Measurements from ENCODE around the gene IFNAR2. TPM values are rescaled to one million over a fixed set of nuclear protein-coding genes. Genes with fewer than 3 reads are reported as not detected.
A peak's percentile ranks its signal among the peaks of the same experiment; 100 is the strongest.

IFNAR2 gene
- total RNA-seq, 1 donor from 2014 or later, result 18.6 TPM

DNA sequence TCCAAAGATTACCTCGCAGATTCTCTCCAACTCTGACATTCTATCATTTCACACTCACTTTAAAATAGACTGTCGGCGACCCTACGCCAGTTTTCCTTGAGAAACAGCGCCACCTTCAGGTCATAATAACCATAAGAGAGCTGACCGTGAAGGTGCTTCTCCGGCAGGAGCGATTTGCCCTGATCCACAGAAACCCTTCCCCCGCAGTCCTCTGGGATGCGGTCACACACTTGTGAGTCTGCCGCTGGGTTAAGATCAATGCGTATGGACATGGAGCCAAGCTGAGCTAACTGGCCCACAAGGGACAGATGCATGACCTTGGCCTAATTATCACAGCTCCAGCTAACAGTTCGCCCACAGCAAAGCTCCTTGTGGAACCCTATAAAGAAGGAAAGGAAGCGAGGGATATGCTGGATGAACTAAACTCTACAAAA, 32.8 kb upstream of the IFNAR2 start:
- Mint-ChIP-seq H3K36me3 (ENCODE audit: low read depth) (no peaks in the 10 kb centered on the region), H3K27me3 (ENCODE audit: low read depth) (peaks cover 12% of the 10 kb centered on the region), H3K9me3 (ENCODE audit: low read depth) (no peaks in the 10 kb centered on the region), H3K27ac (ENCODE audit: unreplicated experiment) (peak overlapping the region; percentile 41), H3K4me1 (ENCODE audit: low read depth) (peaks cover 20% of the 10 kb centered on the region), H3K4me3 (ENCODE audit: unreplicated experiment) (peak overlapping the region; percentile 12)
- TF ChIP-seq, protein P1, sequence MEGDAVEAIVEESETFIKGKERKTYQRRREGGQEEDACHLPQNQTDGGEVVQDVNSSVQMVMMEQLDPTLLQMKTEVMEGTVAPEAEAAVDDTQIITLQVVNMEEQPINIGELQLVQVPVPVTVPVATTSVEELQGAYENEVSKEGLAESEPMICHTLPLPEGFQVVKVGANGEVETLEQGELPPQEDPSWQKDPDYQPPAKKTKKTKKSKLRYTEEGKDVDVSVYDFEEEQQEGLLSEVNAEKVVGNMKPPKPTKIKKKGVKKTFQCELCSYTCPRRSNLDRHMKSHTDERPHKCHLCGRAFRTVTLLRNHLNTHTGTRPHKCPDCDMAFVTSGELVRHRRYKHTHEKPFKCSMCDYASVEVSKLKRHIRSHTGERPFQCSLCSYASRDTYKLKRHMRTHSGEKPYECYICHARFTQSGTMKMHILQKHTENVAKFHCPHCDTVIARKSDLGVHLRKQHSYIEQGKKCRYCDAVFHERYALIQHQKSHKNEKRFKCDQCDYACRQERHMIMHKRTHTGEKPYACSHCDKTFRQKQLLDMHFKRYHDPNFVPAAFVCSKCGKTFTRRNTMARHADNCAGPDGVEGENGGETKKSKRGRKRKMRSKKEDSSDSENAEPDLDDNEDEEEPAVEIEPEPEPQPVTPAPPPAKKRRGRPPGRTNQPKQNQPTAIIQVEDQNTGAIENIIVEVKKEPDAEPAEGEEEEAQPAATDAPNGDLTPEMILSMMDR (IDR thresholded peaks at IDR 0.05), result peak; percentile 95
- DNase-seq (ENCODE audit: low spot score), result no peak

- H3K27ac Mint-ChIP-seq (ENCODE audit: unreplicated experiment), result no peak overlapping the region
- peaks cover 20% of the 10 kb centered on the region for H3K4me1 Mint-ChIP-seq (ENCODE audit: low read depth)
- H3K9me3 Mint-ChIP-seq (ENCODE audit: low read depth), result no peaks in the 10 kb centered on the region
- no peak overlapping the region for H3K4me3 Mint-ChIP-seq (ENCODE audit: unreplicated experiment)
- TF ChIP-seq, protein P1 (IDR thresholded peaks at IDR 0.05), result no peak
- peaks cover 11% of the 10 kb centered on the region for H3K27me3 Mint-ChIP-seq (ENCODE audit: low read depth)
- H3K36me3 Mint-ChIP-seq (ENCODE audit: low read depth), result no peaks in the 10 kb centered on the region
- no peak for DNase-seq (ENCODE audit: low spot score)
Measured at GRCh38 chr21:33197496-33197895, 32.2 kb upstream of the IFNAR2 start.

DNA sequence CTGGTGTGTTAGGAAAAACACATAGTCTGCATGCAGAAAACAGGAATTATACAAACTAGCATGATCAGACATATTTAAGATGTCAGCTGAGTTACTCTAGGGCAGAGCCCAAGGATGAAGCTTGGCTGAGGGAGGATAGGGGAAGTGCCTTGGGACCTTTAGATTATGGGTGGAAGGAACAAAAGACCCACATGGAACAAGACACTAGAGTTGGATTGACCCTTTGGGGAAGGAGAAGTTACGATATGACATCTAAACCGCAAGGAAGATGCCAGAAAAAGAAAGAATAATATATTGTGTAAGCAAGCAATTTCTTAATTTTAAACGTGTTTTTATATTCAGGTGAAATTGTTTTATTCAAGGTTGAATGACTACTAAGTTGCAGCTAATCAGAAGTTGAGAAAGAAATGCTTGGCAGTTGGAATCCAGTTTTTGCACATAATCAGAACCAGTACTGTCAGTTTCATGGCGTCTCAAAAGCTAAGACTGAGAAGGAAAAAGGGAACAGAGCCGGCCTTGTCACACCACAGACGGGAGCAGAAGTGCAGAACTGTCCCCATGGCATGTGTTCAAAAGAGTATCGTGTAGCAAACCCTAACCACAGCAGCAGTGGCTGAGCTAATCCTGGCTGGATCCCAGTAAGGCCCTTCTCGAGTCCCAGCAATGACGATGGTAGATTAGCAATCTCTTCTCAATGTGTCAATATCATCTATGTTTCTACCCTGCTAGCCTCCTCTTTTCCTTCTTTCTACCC, 31.2 kb upstream of the IFNAR2 start:
- Mint-ChIP-seq H3K4me3 (ENCODE audit: unreplicated experiment) (no peak overlapping the region), H3K4me1 (ENCODE audit: low read depth) (peaks cover 27% of the 10 kb centered on the region), H3K27me3 (ENCODE audit: low read depth) (peaks cover 7% of the 10 kb centered on the region), H3K27ac (ENCODE audit: unreplicated experiment) (no peak overlapping the region), H3K36me3 (ENCODE audit: low read depth) (no peaks in the 10 kb centered on the region), H3K9me3 (ENCODE audit: low read depth) (no peaks in the 10 kb centered on the region)
- TF ChIP-seq, protein P1 (IDR thresholded peaks at IDR 0.05), result no peak
- no peak for DNase-seq (ENCODE audit: low spot score)

DNA sequence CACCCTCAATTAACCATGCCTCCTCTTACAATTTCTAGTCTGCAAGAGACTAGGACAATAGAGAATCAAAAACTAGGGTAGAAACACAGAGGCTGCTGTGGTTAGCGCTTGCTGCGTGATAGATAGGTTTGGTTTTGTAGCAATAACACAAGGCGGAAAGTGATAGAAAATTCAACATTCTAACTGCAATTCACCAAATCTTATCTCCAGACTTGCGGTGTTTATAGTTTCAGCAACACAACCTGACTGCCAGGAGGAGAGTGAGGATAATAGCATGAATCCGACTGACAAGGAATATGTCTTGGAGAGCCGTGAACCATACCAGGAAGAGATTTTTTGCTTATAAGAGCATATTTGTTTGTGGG, 30.7 kb upstream of the IFNAR2 start:
- Mint-ChIP-seq H3K9me3 (ENCODE audit: low read depth) (no peaks in the 10 kb centered on the region), H3K4me1 (ENCODE audit: low read depth) (peaks cover 33% of the 10 kb centered on the region), H3K36me3 (ENCODE audit: low read depth) (no peaks in the 10 kb centered on the region), H3K27me3 (ENCODE audit: low read depth) (peaks cover 3% of the 10 kb centered on the region), H3K4me3 (ENCODE audit: unreplicated experiment) (no peak overlapping the region), H3K27ac (ENCODE audit: unreplicated experiment) (no peak overlapping the region)
- TF ChIP-seq, protein P1 (IDR thresholded peaks at IDR 0.05), result no peak
- DNase-seq (ENCODE audit: low spot score), result no peak

DNA sequence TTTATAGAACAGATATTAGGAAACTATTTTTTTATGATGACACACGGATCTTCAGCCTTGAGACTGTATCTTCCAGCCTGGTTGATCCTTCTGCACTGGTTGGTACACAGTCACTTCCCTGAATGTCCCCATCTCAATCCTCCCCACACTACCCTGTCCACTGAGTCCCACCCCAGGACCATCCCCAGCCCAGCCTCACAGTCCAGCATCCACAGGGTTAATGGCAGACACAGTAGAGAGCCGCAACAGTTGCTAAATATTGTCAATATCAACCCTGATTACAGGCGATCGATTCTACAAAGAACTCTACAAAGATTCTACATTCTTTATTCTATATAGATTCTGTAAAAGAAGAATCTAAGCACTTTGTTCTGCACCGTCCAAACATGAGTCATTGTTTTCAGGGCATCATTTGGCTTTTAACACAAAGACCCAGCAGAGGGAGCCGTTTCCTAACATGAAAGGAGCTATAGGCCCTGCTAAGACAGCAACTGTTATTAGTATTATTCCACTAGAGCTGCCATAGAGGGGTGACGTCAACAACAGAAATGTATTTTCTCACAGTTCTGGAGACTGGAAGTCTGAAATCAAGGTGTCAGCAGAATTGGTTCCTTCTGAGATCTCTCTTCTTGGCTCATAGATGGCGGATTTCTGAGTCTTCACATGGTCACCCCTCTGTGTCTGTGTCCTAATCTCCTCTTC, 30.1 kb upstream of the IFNAR2 start:
- DNase-seq (ENCODE audit: low spot score), result no peak
- Mint-ChIP-seq H3K4me1 (ENCODE audit: low read depth) (peaks cover 37% of the 10 kb centered on the region), H3K27me3 (ENCODE audit: low read depth) (peaks cover 3% of the 10 kb centered on the region), H3K36me3 (ENCODE audit: low read depth) (no peaks in the 10 kb centered on the region), H3K27ac (ENCODE audit: unreplicated experiment) (peak overlapping the region; percentile 71), H3K9me3 (ENCODE audit: low read depth) (no peaks in the 10 kb centered on the region), H3K4me3 (ENCODE audit: unreplicated experiment) (no peak overlapping the region)
- TF ChIP-seq, protein P1 (IDR thresholded peaks at IDR 0.05), result peak; percentile 94
